Retinal pigment epithelial cell (primary cell): ENCODE data around the gene HOMEZ.

Source experiments
- DNase-seq: peaks from one replicate; pipeline ENCODE4 v3.0.0-alpha.2; 2010; ENCODE audit warnings: low read depth
- H3K4me3 ChIP-seq: 2 replicates; pipeline ENCODE4 v1.5.1; 2011; ENCODE audit warnings: mild to moderate bottlenecking, low read length, control low read depth, moderate library complexity
- TF ChIP-seq, protein P1 (sequence below): conservative IDR thresholded peaks from 2 replicates; pipeline ENCODE4 v1.5.1; 2011; ENCODE audit warnings: low read depth, low read length, control low read depth, inconsistent platforms

Gene HOMEZ

DNA sequence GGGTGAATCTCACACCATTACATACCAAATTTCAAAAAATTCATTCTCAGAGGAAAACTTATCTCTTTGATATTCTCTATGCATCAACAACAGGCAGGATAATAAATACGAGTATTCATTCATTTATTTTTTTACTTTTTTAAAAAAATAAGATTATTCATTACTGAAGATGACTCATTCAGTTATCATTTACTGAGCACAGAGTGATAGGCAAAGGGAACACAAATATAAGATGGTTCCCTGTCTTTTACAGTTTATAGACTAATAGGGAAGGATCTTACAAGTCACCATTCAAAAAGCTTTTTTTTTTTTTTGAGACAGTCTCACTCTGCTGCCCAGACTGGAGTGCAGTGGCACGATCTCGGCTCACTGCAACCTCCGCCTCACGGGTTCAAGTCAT lies 30.4 kb upstream of the HOMEZ start:
- TF ChIP-seq, protein P1, sequence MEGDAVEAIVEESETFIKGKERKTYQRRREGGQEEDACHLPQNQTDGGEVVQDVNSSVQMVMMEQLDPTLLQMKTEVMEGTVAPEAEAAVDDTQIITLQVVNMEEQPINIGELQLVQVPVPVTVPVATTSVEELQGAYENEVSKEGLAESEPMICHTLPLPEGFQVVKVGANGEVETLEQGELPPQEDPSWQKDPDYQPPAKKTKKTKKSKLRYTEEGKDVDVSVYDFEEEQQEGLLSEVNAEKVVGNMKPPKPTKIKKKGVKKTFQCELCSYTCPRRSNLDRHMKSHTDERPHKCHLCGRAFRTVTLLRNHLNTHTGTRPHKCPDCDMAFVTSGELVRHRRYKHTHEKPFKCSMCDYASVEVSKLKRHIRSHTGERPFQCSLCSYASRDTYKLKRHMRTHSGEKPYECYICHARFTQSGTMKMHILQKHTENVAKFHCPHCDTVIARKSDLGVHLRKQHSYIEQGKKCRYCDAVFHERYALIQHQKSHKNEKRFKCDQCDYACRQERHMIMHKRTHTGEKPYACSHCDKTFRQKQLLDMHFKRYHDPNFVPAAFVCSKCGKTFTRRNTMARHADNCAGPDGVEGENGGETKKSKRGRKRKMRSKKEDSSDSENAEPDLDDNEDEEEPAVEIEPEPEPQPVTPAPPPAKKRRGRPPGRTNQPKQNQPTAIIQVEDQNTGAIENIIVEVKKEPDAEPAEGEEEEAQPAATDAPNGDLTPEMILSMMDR = no peak
- no peak overlapping the region for H3K4me3 ChIP-seq
- no peak for DNase-seq

DNA sequence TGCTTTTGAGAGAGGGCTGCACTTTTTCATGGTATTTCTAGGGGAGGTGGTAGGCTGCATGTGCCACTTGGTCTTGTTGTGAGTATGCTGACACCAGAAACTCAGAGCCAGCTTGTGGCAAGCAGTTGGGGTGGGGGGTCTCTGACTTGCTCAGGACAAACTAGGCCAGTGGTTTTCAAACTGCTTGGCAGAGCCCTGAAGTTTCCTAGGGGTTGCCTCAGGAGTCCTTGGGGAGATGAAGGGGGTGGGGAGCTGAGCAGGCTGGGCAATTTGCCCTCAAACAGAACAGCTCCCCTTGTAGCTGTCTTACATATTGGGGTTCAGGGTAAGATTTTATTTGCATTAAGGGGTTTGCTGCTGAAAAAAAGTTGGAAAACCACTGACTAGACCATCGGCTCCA lies 24.6 kb upstream of the HOMEZ start:
- TF ChIP-seq, protein P1 = no peak
- no peak overlapping the region for H3K4me3 ChIP-seq
- DNase-seq = no peak

DNA sequence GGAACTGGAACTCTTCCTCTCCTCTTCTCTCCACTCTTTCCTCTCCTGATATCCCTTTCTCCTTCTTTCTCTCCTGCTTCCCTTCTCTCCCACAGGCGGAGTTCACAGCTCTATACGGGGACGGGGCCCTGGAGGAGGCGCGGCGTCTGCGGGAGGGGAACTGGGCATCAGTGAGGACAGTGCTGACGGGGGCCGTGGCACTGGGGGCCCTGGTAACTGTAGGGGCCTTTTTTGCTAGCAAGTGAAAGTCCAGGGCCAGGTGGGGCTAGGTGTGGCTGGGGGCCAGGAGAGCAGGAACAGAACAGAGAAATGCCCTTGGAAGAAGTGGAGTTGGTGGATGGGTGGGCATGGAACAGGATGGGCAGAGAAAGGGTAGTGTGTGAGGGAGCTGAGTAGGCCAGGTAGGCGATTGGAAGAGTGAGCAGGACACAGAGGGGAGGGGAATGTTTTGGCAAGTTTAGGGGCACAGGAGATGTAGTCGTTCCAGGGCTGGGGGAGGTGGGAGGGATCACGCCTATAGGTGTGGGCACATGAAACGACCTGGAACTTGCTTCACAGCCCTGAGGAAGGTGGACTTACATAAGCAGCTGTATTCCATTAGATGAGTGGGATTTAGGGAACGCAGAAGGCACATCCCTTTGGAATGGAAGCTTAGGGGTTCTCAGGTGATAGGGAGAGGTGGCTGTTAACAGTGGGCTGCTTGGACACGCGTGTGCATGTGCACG lies 23.0 kb upstream of the HOMEZ start:
- no peak overlapping the region for H3K4me3 ChIP-seq
- DNase-seq = no peak

DNA sequence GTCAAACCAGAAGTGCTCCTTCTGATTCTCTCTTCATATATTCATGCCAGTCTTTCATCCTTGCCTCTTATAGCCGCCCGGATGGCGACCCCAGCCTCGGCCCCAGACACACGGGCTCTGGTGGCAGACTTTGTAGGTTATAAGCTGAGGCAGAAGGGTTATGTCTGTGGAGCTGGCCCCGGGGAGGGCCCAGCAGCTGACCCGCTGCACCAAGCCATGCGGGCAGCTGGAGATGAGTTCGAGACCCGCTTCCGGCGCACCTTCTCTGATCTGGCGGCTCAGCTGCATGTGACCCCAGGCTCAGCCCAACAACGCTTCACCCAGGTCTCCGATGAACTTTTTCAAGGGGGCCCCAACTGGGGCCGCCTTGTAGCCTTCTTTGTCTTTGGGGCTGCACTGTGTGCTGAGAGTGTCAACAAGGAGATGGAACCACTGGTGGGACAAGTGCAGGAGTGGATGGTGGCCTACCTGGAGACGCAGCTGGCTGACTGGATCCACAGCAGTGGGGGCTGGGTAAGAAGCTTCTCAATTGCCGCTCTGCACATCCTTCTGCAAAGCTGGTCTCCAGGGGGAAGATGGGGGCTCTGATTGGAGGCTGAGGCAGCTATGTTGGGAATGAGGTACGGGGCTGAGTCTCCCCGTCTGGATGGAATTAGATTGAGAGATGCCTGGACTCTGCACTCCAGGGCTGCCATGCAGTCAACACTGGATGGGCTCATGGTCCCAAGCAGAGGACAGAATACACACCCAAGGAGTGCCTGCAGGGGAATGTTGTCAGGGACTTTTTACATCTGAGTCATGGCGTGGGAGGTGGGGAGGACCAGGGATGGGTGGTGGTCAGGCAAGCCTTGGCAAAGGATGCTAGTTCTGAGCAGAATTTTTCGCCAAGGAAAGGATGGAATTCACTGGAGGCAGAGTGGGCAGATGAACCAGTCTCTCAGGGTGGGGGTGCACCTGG lies 22.0 kb upstream of the HOMEZ start:
- DNase-seq = no peak
- peak overlapping the region; percentile 94 for H3K4me3 ChIP-seq
- TF ChIP-seq, protein P1 = no peak

More for the DNA sequence above, 23.0 kb upstream of the HOMEZ start:
- TF ChIP-seq, protein P1 = no peak

DNA sequence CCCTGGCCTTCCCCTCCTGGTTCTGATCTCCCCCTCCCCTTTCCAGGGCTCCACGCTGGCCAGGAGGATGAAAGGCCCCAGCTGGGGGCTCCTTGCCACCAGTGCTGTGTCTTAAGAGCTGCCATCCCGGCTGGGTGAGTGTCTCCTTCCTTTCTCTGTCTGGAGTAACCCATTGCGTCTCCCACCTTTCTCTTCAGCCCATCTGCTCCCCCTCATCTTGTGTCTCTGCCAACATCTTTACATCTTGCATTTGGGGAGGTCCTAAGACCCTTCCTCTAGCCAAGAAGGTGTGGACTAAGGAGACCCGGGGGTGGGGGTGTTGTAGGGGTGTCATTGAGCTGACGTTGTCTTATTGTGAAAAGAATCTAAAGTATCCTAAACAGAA lies 21.2 kb upstream of the HOMEZ start:
- peak overlapping the region; percentile 94 for H3K4me3 ChIP-seq
- TF ChIP-seq, protein P1 = no peak
- no peak for DNase-seq

DNA sequence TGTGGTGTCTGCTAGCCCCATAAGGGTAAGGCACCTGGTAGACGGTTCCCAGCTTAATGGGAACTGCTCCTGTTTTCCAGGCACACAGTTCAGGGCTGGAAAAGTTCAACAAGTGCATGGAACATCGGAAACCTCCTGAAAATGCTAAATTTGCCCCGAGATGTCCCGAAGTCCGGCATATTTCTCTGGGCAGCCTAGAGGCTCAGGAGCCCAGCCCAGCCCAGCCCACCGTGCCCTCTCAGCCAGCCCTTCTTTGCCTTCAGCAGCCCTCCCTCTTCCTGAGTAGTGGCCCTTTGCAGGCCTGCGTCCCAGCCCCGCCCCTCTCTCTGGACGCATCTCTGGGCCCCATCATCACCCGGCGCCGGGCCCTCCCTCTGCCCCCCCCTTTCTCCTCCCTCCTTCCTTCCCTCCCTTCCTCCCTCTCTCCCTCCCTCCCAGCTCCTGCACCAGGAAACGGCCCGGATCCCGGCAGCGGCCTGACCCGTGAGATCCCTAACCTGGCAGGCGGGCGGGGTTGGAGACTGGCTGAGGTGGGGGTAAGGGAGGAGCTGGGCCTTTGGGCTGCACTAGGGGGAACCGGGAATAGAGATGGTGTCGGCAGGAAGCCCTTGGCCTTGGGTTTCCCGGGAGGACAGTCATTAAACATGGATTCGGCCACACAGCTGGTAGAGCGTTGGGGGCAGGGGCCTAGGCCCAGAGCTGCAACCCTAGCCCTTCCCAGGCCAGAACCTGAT lies 20.6 kb upstream of the HOMEZ start, which contains the start of gene BCL2L2:
TSS of gene BCL2L2 (plus strand) at position 422 of the 734 bp plus-strand sequence. CDS start 935 bp downstream, outside the sequence.
- TF ChIP-seq, protein P1 = no peak
- DNase-seq = peak; percentile 59
- H3K4me3 ChIP-seq = peak within 1 kb of the TSS; percentile 94
